ENCODE results near the gene ZFP62. TPM values are rescaled to one million over a fixed set of nuclear protein-coding genes. Genes with fewer than 3 reads are reported as not detected.

Gene ZFP62
- 18.7 and 26.9 TPM in 2 replicates for total RNA-seq

GRCh38 chr5:180860887-180861822 is at the start of gene ZFP62:
TSS of gene ZFP62 (minus strand) at chr5:180861276. CDS start at chr5:180861219, 57 bp downstream.

DNA sequence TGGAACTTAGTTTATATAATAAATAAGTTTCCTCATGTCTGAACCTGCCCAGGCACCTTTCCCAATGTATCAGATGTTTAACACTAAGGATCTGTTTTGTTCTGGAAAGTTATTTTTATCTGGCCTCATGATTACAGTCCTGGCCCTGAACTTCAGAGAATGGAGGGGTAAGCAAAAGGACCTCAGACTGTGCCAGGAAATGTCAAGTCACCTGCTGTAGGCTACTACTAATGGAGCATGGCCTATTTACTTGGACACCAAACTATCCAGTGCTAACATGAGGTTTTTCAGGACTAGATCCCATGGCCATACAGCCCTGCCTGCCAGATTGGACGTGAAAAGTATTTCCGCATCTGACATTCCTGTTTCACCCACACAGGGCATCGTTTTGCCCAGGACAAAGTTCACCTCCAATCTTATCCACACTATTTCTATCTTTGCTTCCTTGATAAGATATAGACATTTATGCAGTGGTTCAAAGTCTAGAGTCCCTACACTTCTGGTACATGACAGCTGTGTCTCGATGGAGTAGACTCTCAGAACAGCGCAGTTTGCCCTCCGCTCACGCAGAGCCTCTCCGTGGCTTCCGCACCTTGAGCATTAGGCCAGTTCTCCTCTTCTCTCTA is 37.7 kb upstream of the ZFP62 start, which contains the start of gene BTNL8:
TSS of gene BTNL8 (plus strand) at position 539 of the 626 bp plus-strand sequence. CDS start 152 bp downstream, outside the sequence.

GRCh38 chr5:180802325-180803180 is 58.5 kb downstream of the ZFP62 start, which contains the start of gene MGAT1:
TSS of gene MGAT1 (minus strand) at chr5:180802806. CDS start at chr5:180792971, 9,835 bp downstream.

Other genes with a start within 250 kb of the ZFP62 start
- gene FLT4, start 211.7 kb downstream of the ZFP62 start, total RNA-seq = 2.0 and 2.8 TPM in 2 replicates
- not detected in 2 replicates for gene OR2Y1, start 121.2 kb downstream of the ZFP62 start, total RNA-seq
- gene MGAT1, start 58.5 kb downstream of the ZFP62 start, total RNA-seq = 134 and 151 TPM in 2 replicates
- gene BTNL8, start 37.9 kb upstream of the ZFP62 start, total RNA-seq = not detected in 2 replicates
- not detected in 2 replicates for gene BTNL3, start 127.6 kb upstream of the ZFP62 start, total RNA-seq
- 0.19 and 0.34 TPM in 2 replicates for gene BTNL9, start 179.0 kb upstream of the ZFP62 start, total RNA-seq